Measurements from ENCODE around the gene PTPRG.
A peak's percentile ranks its signal among the peaks of the same experiment; 100 is the strongest.

PTPRG gene

GRCh38 chr3:62183969-62184368, 622.6 kb downstream of the PTPRG start:
- DNase-seq (ENCODE audit: low read depth in 3 of 3), result no peak

DNA sequence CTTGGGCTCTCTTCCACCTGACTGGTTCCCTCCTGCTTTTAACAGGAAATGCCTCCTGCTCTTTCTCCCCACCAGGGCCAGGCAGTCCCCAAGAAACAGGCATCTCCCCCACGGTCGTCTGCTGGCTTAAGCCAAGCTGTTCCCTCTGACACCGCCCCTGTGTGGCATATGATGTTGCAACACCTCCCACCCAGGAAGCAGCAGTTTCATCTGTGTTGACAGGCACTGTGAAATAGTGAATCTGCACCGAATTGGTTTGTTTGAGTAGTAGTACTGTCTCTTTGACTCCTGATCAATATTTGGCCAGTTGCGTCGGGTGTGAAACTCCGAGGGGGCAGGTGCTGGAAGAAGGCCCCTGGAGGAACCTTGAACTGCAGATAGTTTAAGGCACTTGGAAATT, 623.2 kb downstream of the PTPRG start:
- no peak for DNase-seq (ENCODE audit: low read depth in 3 of 3)

DNA sequence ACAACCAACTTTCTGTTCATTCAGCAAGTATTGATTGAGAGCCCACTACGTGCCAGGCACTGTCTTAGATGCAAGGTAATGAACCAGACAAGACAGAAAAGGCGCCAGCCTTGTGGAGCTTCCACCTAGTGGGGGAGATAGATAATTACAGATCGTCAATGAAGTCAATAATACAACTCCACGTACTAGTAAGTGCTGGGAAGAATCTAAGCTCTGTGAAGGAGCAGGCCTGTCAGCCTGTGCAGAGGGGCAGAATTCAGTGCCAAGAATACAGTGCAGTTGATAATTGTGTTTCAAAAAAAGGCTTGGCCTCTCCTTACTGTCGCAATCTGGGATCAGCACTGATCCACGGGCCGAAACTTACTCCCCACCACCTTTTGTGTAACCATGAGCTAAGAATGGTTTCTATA, 625.7 kb downstream of the PTPRG start:
- DNase-seq (ENCODE audit: low read depth in 3 of 3), result no peak

DNA sequence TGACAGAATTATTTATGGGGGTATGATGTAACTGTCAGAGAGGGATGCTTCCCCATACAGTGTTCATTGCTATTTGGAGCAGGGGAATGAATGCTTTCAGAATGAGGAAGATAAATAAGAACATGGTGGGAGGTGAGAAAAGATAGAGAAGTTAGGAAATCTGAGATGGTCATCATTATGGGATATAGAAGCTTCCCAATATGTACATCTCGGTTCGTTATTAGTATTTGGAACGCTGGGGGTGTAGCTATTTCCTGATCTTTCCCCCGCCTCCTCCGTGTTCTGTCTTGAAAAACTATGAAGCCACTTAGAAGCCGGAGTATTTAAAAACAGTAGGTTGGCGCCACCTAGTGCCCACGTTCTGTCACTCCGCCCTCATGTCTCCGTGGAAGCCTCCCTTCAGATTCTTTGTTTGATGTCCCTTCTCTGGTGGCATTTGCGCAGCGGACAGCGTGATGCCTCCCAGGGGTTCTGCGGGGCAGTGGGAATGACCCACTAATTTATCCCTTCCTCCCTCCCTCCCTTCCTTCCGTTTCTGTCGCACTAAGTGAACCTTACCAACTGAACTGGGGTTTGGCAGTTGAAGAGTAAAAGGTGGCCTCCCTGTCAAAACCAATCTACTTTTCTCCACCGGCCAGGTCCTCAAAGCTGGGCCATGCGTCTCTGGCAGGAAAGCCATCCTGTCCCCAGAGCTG, 627.5 kb downstream of the PTPRG start:
- peak; percentile 33 to 53 (median 36) for DNase-seq (ENCODE audit: low read depth in 3 of 3)

DNA sequence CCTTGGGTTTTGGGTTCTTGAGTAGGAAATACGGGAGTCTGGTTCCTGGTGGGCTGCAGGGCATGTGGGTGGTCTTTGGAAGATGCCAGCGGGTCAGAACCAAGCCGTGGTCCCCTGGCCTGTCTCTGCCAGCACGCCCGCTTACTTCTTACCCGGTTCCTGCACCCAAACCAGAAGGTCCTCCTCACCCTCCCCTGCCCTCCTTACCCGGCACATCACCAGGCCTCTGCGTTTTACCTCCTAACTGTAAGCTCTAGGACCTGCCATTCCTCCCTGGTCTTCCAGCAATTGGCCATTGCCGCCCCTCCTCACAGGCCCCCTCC, 628.0 kb downstream of the PTPRG start:
- no peak for DNase-seq (ENCODE audit: low read depth in 3 of 3)

DNA sequence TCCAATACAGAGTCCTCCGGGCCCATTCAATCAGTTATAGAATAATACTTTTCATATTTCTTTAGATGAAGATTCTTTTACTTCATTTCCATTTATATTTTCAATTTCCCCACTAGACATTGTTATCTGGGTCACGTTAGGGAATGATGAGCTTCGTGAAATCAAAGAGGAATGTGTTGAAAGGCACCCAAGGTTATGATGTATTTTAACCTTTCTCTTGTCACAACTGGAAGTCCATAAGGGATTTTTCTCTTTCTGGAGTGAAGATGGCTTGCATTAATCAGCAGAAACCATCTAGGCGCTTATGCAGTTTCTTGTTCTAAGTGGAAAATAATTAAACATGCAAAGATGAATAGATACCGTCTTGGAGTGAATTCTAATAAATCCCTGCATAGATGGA, 631.5 kb downstream of the PTPRG start:
- no peak for DNase-seq (ENCODE audit: low read depth in 3 of 3)

DNA sequence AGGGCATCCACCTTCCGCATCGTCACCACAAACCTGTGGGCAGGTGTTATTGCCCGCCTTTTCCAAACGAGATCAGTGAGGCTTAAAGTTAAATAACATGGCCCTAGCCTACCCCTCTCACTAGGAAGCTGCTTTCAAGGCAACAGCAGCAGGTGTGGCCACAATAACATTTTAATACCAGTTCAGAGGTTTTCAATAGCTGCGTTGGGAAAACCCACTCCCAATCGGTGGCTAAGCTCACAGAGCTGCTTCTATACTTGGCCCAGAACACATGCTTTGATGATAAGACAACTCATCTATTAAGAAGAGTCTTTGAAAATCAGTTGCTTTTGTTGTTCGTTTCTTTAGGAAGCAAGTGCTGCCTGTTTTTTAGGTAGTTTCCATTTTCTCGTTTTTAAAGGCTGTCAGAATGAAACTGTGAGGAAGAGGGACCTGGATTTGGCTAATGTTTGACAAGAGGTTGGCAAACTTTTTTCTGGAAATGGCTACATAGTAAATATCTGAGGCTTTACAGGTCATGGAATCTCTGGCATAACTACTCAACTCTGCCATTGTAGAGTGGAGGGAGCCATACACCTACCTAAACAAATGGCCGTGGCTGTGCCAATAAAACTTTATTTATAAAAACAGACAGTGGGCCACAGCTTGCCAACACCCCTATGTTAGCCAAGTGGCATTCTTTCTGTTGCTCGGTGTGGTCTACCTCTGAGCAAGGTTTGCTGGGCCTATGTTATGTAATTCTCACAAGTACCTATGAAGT, 632.4 kb downstream of the PTPRG start:
- no peak for DNase-seq (ENCODE audit: low read depth in 3 of 3)

DNA sequence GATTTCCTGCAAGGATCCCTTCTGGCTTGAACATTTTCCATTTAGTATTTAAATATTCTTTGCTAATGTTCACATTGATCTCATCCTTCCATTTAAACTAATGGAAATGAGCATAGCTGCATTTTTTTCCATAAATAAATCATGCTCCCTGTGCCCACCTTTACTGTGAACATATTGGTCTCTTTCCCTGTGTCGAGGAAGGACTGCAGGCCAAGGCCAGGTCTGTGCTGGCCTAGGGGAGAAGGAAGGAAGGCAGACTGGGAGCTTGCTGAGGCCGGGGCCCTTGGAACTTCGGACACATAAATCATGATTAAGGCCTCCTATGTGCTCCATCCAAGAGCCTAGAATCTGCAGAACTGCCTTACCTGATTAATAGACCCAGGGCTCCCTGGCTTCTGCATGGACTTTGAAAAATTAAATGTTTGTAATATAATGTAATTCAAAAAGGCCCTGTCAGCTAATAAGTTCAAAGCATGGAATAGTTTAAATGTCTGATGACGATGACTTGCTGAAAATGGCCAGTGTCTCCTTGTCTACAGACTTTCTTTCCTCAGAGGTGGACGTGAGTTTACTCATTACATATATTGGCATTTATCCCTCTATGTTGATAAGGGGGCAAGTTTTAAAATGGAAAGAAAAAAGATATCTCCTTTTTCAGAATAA, 636.1 kb downstream of the PTPRG start:
- no peak for DNase-seq (ENCODE audit: low read depth in 3 of 3)

DNA sequence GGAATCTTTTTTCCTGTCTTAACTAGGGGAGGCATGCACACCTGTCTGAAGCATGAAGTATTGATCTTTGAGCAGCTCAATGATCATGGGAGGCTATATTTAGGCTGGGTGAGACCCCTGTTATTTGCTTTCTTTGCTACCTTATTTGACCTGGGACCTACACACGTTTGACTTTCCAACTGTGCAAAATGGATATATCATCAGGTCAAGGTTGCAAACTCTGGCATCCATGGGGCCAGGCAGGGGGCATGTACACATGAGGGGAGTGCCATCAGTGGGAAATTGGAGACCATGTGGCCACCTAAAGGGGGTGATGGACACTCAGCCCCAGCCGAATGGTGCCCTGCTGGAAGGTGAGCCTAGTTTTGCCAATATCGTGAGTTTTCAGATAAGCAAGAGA, 637.8 kb downstream of the PTPRG start:
- no peak for DNase-seq (ENCODE audit: low read depth in 3 of 3)

DNA sequence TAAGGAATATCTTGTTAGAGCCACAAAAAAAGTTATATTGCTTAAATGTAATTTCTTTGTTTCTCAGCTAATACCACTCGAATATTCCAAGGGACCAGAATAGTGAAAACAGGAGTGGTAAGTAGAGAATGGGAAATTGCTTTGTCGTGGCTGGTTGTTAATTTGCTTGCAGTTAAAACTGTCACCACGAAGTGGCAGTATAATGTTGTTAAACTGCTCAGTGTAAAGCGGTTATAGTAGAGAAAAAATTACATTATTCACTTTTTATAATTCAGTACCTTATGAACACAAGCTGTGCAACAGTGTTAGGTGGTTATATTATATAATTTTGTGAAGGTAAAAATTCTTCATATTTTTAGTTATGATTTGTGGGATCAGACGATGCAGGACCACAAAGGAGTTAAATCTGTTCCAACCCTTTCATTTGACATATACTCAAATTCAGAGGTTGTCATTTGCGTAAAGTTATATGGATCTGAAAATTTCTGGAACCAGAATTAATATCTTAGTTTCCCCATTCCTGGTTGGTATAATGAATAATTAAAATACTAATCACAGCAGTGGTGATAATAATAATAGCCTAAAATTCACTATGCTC, 640.2 kb downstream of the PTPRG start:
- no peak for DNase-seq (ENCODE audit: low read depth in 3 of 3)

DNA sequence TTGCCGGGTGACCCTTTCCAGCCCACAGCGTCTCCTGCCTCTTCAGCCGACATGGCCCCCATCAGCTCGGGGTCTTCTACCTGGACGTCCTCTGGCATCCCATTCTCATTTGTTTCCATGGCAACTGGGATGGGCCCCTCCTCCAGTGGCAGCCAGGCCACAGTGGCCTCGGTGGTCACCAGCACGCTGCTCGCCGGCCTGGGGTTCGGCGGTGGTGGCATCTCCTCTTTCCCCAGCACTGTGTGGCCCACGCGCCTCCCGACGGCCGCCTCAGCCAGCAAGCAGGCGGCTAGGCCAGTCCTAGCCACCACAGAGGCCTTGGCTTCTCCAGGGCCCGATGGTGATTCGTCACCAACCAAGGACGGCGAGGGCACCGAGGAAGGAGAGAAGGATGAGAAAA, 641.8 kb downstream of the PTPRG start:
- no peak for DNase-seq (ENCODE audit: low read depth in 3 of 3)

- no peak for DNase-seq (ENCODE audit: low read depth in 3 of 3)
These were observed 642.2 kb downstream of the PTPRG start for GRCh38 chr3:62203561-62203960.

- DNase-seq (ENCODE audit: low read depth in 3 of 3), result no peak
These were observed 645.8 kb downstream of the PTPRG start for GRCh38 chr3:62207197-62207596.

GRCh38 chr3:62208385-62208784, 647.0 kb downstream of the PTPRG start:
- no peak for DNase-seq (ENCODE audit: low read depth in 3 of 3)

DNA sequence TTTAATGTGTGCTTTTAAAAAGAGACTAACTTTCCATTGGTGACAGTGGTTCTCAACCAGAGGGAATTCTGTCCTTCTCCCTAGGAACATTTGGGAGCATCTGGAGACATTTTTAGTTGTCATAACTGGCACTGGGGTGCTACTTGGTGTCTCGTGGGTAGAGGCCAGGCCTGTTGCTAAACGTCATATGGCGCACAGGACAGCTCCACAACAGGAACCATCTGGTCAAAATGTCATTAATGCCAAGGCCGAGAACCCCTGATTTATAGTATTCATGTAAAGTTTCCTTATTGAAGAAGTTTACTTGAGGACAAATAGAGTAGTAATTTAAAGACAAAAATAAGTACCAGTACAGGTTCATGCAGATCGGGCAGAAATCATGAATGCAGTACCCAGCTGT, 647.7 kb downstream of the PTPRG start:
- DNase-seq (ENCODE audit: low read depth in 3 of 3), result no peak

- DNase-seq (ENCODE audit: low read depth in 3 of 3), result no peak
These were observed 648.6 kb downstream of the PTPRG start for GRCh38 chr3:62210011-62210410.

GRCh38 chr3:62211675-62212429, 650.5 kb downstream of the PTPRG start:
- DNase-seq (ENCODE audit: low read depth in 3 of 3), result no peak

GRCh38 chr3:62214850-62215249, 653.5 kb downstream of the PTPRG start:
- no peak for DNase-seq (ENCODE audit: low read depth in 3 of 3)

- no peak for DNase-seq (ENCODE audit: low read depth in 3 of 3)
These were observed 659.2 kb downstream of the PTPRG start for GRCh38 chr3:62220616-62221015.

- no peak for DNase-seq (ENCODE audit: low read depth in 3 of 3)
These were observed 663.7 kb downstream of the PTPRG start for GRCh38 chr3:62225051-62225450.

- DNase-seq (ENCODE audit: low read depth in 3 of 3), result no peak
These were observed 665.4 kb downstream of the PTPRG start for GRCh38 chr3:62226601-62227339.

All from stimulated activated CD4-positive, alpha-beta T cell treated with anti-CD3 and anti-CD28 coated beads, TNF-alpha, amount 100 ng/mL, for 24 hours (primary cell).